NCI-H524 treated with DMSO at 0.1 percent for 48 hours (cell line): Measurements from ENCODE around the gene SFXN5.

Source experiments
- DNase-seq: peaks from one replicate; lab custom pipeline; 2025; lab: John Stamatoyannopoulos, UW

Gene SFXN5

DNA sequence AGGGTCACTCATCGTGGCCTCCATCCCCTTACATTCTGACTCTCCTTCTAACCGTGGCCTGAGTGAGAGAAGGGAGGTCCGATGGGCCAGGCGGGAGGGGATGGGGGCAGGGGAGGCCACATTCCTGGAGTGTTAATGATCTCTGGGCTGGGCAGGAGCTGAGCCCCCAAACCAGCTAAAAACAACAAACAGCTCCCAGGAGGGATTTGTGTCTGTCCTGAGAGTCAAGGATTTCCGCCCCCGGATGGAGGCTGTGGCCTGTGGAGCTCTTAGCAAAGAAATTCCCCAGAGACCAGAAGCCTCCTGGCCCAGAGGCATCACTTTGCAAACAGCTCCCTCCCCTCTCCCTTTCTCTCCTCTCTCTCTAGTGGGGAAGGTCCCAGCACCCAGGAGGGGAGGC, 130.7 kb downstream of the SFXN5 start:
- DNase-seq = no peak

DNA sequence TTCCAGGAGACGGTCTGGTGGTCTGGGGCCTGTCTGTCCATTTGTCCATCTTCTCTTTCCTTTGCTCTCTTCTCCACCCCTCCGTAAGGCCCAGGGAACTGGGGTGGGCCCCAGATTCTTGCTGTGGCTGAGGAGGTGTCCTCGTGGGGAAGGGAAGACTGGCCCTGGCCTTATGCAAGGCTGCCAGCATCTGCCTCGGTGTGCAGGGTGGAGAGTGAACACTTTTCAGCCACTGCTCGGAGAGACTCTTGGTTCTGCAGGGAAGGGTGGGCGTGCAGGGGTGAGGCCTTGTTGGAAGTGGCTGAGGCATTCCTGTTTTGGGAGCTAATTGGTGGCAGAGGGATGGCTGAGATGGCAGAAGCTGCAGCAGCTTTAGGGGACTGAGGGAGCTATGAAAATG, 131.2 kb downstream of the SFXN5 start:
- DNase-seq = no peak

DNA sequence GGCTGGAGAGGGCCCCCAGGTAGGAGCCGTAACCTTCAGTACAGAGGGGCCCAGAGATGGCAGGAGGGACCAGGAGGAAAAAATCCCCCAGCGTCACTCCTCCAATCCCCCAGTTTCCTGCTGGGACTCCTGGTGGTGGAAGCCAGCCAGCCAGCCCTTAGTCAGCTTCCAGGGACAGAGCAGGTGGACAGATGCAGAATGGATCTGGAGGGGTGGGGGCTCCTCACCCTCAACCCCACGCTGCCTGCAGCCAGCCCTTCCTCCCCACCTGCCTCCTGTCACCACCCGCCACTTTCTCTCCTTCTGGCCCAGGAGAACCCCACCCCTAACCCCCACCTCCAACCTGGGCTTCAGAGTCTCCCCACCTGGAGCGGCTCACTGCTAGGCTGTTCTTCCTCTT, 133.1 kb downstream of the SFXN5 start:
- no peak for DNase-seq

DNA sequence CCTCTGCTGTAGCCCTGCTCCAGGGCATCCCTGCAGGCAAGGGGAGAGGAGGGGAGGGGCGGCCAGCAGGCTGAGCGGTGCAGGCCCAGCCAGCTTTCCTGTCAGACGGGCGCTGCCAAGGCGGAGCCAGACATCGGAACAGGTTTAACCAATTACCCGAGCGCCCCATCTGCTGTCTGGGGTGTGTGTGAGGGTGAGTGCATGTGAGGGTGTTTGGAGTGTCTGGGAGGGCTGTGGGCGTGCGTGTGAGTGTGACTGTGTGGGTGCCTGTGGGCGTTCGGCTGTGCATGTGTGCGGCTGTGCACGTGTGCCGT, 134.2 kb downstream of the SFXN5 start:
- no peak for DNase-seq

DNA sequence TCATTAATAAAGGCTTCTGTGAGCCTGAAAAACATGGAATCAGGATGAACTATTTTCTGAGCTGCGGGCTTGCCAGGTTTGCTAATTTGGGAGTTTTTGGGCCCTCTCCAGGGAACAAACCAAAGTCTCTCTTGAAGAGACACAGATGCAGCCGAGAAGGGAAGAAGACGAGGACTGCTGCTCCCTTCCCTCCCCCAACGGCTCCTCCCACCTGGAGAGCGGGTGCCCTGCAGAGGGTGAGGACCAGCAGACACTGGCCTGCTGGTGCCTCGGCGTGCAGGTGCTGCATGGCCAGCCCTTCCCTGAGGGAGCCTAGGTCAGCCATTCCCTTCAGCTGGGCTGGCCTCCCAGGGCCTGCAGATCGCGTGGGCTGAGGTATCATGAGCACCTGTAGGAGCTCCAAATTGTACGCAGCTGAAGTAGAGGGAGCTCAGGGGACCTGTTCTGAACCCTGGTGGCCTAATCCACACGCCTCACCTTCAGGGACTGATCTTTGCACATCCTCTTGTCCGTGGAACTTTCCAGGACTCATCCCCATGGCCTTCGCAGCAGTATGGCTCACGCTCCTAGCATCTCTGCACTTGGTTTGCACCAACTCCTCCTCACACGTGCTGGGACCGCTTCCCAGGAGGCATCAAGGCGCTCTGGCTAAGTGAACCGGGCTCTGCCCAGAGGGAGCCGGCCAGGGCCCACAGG, 134.7 kb downstream of the SFXN5 start:
- no peak for DNase-seq

DNA sequence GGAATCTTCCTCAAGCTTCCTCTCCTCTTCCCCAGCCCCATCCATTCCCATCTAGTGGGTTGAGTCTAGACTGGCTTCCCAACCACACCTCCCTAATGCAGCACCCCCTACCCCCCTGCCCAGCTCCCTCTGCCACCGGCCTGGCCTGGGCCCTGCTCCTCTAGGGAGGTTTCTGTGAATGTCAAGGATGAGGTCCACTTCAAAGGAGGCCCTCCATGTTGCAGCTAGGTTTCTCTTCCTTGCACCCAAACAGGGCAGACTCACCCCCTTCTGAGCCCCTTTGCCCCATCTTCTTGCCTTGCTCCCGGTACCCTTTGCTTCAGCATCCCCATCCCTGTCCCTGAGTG, 135.9 kb downstream of the SFXN5 start:
- no peak for DNase-seq

DNA sequence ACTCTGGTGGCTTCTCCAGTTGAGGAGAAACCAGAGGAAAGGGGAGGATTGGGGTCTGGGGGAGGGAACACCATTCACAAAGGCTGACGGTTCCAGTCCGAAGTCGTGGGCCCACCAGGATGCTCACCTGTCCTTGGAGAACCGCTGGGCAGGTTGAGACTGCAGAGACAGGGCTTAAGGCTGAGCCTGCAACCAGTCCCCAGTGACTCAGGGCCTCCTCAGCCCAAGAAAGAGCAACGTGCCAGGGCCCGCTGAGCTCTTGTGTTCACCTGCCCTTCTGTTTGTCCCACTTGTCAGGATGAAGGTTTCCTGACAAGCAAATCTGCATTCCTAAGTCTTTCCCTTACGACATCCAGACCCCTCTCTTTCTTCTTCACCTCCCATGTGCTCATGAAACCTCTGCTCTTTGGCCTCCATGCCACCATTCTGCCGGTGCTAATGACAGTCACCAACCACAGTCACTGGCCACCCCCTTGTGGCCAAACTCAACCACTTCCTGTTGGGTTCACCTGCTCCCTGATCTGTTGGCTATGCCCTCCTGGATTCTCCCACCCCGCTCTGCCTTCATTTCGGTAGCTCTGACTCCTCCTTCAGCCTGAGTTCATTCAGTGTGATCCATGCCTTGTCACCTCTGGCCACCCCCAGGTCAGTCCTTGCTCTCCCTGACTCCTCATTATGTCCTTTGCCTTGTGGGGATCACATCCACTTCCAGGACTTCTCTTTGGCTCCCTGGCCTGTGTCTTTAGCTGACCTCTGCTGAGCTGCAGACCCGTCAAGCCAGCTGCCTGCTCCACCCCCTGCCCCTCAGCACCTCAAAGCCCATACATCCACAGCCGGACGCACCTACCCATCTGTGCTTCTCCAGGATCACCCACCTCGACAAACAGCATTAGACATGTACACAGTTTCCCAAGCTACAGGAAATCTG, 136.6 kb downstream of the SFXN5 start:
- DNase-seq = no peak

DNA sequence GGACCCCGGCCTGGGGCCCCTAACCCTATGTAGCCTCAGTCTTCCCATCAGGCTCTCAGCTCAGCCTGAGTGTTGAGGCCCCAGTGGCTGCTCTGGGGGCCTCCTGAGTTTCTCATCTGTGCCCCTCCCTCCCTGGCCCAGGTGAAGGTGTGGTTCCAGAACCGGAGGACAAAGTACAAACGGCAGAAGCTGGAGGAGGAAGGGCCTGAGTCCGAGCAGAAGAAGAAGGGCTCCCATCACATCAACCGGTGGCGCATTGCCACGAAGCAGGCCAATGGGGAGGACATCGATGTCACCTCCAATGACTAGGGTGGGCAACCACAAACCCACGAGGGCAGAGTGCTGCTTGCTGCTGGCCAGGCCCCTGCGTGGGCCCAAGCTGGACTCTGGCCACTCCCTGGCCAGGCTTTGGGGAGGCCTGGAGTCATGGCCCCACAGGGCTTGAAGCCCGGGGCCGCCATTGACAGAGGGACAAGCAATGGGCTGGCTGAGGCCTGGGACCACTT, 137.8 kb downstream of the SFXN5 start:
- no peak for DNase-seq

DNA sequence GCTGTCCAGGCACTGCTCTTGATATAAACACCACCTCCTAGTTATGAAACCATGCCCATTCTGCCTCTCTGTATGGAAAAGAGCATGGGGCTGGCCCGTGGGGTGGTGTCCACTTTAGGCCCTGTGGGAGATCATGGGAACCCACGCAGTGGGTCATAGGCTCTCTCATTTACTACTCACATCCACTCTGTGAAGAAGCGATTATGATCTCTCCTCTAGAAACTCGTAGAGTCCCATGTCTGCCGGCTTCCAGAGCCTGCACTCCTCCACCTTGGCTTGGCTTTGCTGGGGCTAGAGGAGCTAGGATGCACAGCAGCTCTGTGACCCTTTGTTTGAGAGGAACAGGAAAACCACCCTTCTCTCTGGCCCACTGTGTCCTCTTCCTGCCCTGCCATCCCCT, 138.3 kb downstream of the SFXN5 start:
- no peak for DNase-seq

DNA sequence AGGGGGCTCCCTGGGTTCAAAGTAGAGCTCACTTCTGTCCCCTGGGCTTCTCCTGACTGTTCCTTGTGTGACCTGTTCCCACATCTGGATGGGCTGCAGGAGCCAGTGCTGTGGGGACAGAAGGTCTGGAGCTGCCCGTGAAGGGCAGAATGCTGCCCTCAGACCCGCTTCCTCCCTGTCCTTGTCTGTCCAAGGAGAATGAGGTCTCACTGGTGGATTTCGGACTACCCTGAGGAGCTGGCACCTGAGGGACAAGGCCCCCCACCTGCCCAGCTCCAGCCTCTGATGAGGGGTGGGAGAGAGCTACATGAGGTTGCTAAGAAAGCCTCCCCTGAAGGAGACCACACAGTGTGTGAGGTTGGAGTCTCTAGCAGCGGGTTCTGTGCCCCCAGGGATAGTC, 138.7 kb downstream of the SFXN5 start:
- no peak for DNase-seq

DNA sequence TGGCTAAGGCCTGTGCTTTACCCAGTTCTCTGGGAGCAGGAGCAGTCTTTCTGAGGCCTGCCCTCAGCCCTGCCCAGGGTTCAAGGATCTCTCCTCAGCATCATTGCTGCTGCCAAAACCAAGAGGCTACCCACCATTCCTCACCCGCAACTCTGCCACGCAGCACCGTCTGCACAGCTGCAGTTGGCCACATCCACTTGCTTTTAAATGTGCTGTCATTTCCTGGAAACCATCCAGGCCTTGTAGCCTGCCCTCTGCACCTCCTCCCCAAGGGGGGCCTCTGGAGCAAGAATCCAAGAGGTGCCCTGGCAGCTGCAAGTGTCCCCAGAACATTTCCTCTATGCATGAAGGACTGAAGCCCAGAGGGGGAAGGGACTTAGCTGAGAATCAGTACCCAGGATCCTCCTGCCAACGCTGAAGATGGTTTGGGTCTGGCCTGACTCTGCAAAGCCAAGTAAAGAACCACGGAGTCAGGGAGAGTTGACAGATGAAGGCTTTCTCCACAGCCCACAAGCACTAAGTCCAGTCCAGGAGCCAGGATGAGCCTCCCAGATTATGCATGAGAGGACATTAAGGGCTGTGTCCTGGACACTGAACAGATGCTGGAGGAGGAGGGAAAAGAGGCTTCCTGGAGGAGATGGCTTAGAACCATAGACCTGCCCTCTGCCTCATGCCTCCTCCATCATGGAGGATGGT, 139.3 kb downstream of the SFXN5 start:
- DNase-seq = no peak

DNA sequence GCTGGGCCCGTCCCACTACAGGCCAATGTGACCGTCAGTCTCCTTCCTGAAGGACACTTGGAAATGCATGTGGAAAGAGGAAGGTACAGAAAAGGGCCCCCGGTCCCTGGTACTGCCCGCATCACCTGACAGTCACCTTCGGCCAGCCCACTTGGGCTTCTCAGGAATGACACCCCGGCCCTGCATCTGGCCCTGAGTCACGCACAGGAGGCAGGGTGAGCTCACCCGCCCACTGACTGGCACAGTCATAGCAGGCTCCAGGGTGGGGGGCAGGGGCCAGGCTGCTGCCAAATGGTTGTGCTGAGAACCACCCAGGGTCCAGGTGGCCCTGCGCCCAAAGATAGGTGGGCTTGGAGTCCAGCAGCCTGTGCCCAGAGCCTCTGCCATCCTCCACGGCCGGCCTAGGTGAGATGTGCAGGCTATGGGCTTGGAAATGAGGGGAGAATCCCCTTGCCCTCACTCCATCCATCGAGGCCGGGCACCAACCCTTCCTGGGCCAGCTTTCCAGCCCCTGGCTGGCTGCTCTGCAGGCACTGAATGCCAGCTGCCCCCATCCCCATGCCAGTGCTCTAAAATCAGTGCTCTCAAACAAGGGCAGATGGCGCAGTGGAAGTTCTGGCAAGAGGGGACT, 140.1 kb downstream of the SFXN5 start:
- no peak for DNase-seq

DNA sequence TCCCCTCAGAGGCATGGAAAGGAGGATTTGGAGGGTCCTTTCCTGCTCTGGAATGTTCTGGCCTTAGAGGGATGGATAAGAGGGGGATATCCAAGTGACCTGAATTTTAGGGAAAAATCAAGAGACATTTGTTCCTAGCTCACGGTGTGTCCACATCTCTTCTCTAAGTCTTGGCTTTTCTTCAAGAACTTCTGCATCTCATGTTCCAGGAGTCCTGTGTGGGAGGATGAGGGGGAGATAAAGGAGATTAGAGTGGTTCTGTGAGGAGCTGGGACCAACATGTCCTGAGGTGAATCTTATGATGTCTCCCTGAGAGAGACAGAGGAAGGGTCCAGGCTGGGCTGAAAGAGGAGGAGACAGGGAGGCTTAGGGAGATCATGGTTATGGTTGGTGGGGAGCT, 142.5 kb downstream of the SFXN5 start:
- no peak for DNase-seq

DNA sequence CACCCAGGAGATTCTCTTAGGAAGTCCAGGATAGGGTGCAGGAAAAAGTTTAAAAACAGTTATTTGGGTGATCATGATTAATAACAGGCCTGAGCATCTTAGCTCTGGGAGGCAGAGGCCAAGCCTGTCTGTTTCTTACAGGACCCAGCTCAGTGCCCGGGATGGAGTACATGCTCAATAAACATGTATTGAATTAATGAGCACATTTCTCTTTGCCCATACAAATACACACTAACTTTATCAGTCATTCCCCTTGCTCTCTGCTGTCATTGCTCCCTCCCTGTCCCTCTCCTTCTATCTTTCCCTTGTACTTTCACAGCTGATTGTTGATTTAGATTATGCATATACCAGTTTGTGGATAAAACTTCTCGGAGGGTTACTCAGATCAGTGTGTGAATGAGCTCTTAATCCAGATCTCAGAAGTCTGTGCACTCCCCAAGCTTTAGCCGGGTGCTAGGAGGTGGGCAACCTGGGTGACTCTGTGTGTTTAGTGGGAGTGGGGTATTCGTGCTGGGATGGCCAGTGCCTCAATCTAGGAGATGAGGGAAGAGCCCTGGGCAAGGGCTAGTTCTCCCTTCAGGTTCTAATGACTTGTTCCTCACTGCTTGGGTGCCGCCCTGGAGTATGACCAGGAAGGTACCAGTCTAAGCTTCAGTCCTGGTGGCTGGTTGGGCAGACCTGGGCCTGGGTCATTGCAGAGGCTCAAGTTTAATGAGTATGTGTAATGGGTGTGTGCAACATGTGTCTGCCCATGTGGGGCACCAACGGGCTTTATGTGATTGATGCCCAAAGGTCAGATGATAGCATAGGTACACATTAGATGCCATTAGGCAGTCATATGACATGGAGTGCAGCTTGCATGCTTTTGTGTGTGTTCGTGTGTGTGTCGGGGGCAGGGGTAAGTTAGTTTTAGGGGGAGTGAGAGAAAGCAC, 143.6 kb downstream of the SFXN5 start:
- no peak for DNase-seq

DNA sequence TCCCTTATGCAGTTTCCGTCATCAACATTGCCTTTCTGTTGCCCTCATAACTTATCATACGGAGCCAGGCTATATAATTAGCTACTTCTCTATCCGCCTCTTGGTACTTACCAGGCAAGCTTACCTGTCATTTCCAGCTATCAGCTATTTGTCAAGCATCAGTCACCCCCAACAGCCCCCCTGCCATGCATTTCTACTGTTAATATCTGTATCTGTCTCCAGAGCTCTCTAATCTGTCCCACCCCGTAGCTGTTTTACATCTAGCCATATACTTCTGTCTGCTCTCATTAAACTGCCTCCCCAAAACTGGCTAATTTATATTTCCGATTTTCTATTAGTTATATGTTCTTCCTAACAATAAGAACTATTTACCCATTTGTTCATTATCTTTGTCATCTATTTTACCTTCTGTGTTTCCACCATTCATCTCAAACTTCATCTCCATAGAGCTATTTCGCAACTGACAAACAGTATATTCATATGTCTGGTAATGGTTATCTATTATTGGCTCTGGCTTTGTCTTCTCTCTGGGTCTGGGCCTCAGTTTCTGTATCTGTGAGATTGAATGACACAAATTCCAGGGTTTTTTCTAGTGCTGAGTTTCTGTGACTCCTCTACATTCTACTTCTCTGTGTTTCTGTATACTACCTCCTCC, 144.6 kb downstream of the SFXN5 start:
- no peak for DNase-seq

DNA sequence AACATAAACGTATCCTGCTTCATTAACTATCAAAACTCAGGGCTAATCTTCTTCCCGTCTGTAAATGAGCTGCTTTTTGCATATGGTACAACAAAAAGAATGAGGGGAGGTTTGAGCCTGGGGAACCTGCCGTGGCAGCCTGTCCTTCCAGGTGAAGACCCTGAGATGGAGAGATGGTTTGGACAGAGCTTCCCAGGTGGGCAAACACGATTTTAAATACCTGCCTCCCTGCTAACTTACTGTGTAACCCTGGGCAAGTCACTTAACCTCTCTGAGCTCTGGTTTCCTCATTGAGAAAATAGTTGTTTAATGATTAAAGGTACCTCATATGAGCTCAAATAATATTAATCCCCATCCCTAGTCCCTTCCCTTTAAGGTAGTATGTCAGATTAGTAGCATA, 145.1 kb downstream of the SFXN5 start:
- no peak for DNase-seq

DNA sequence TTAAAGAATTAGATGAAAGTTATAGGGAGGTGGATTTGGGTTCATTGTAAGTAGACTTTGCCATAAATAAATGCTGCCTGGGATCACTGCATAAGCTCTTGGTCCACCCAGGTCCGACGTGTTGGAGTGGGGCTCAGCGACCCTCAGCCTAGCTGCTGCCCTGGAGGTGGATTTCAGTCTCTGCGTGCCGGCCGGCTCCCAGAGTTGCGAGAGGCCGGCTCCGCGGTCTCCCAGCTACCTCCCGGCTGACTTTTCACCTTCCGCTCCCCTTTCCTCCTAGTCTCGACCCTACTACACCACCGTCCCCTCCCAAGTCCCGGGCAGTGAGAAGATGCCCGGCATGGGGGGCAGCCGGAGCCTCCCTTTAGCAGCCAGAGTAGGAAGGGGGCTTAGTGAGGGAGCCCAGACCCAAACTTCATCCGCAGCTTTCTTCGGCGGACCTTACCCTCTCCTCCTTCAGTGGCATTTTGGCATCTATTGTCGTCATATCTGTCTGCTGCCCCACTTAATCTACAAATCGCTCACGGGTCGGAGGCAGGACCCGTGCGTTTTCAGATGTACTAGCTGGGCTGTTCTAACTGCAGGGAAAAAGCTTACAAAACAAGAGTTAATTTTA, 146.1 kb downstream of the SFXN5 start:
- no peak for DNase-seq

DNA sequence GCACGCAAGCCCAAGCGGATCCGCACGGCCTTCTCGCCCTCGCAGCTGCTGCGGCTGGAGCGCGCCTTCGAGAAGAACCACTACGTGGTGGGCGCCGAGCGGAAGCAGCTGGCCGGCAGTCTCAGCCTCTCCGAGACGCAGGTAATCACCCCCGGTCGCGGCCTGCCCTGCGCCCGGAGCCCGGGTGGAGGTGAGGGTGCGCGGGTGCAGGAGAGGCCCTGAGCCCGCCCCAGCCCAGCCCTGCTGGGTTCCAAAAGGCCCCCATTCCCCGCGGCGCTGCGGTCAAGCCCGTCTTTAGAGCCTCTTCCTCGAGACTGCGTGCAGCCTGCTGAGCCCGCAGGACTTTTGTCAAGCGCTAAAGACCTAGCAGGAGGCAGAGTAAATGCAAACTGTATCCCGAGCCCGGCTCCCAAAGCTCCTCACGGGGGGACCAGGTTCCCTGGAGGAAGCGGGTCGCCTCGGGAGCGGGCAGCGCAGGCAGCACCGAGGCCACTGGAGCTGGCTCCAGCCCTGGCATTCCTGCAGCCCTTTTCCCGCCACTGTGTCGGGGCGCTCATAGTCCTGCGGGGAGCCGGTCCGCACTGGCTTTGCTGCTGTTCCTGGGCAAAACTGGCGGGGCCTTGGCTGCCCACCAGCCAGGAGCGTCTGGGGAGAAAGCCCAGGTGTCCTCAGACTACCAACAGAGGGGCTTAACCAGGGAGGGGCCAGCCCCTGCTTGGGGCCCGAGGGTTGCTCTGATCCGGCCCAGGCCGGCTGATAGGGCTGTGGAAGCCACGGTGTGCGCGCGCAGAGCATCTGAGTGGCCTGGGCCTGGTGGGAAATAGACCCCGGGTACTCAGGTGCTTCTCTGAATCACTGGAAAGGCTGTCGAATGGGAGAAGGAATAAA, 146.9 kb downstream of the SFXN5 start:
- no peak for DNase-seq

DNA sequence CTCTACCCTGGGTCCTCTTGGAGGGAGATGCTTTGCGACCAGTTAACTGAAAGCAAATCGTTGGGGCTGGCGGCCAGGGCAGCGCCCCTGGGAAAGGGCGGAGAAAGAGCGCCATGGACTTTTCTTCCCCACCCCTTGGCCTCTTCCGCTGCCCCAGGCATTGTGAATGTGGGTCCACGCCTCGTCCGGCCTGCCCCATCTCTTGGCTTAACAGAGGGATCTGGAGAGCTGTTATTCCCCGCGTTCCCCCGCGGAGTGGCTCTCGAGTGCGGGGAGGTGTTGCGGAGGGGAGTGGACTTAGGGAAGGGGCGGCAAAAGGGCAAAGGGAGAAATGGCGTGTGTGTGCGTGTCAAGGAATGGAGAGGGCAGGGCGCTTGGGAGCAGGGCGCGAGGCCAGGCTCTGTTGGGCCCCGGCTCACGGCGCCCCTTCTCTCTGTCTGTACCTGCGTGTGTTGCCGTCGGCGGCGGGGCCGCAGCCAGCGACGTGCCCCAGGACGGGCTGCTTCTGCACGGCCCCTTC, 147.6 kb downstream of the SFXN5 start:
- no peak for DNase-seq
